ENCODE data around the gene TAS1R2.

GRCh38 chr1:18861082-18861481 is 1.6 kb upstream of the TAS1R2 start:
- TF ChIP-seq POLR2A (IDR thresholded peaks at IDR 0.05): no peak
- no peak for TF ChIP-seq CTCF (IDR thresholded peaks at IDR 0.05)
